GM23338 (cell line): ENCODE results near the gene KCNMB2. TPM values are rescaled to one million over a fixed set of nuclear protein-coding genes. Genes with fewer than 3 reads are reported as not detected.

Experiments
- ATAC-seq: fragments of 200-7000 bp; cut with Tn5 transposase; 3 replicates; pipeline ENCODE4 v1.9.1; 2020
- DNase-seq: peaks from one replicate; pipeline ENCODE4 v3.0.0-alpha.2; 2015; ENCODE audit warnings: low spot score
- H2AFZ ChIP-seq: fragments of 200-600 bp; sonication (generic); 2 replicates; pipeline ENCODE4 v1.8.0; 2016; ENCODE audit warnings: antibody characterized with exemption, mild to moderate bottlenecking, moderate library complexity
- H3F3A ChIP-seq: fragments of 200-600 bp; sonication (generic); replicated peaks from 2 replicates; pipeline ENCODE4 v1.8.0; 2017; ENCODE audit warnings: antibody characterized with exemption, mixed run types, low read depth
- H3K27ac ChIP-seq: fragments of 200-600 bp; sonication (generic); 2 replicates; pipeline ENCODE4 v1.6.1; 2016; ENCODE audit warnings: low read depth
- H3K27me3 ChIP-seq: fragments of 200-600 bp; sonication (generic); 2 replicates; pipeline ENCODE4 v1.8.0; 2016; ENCODE audit warnings: mild to moderate bottlenecking, mixed run types, moderate library complexity; ENCODE audit not compliant: insufficient read depth
- H3K36me3 ChIP-seq: fragments of 200-600 bp; sonication (generic); 2 replicates; pipeline ENCODE4 v1.8.0; 2016; ENCODE audit warnings: mild to moderate bottlenecking; ENCODE audit not compliant: insufficient read depth
- H3K4me1 ChIP-seq: fragments of 200-600 bp; sonication (generic); 2 replicates; pipeline ENCODE4 v1.8.0; 2016; ENCODE audit warnings: mild to moderate bottlenecking, moderate library complexity; ENCODE audit not compliant: insufficient read depth
- H3K4me2 ChIP-seq: fragments of 200-600 bp; sonication (generic); 2 replicates; pipeline ENCODE4 v1.7.1; 2017; ENCODE audit warnings: mixed run types
- H3K4me3 ChIP-seq: fragments of 200-600 bp; sonication (generic); 2 replicates; pipeline ENCODE4 v1.6.1; 2016; ENCODE audit warnings: mixed run types
- H3K79me2 ChIP-seq: fragments of 200-600 bp; sonication (generic); replicated peaks from 2 replicates; pipeline ENCODE4 v1.8.0; 2017; ENCODE audit warnings: mild to moderate bottlenecking; ENCODE audit not compliant: insufficient read depth
- H3K9me2 ChIP-seq: fragments of 200-600 bp; sonication (generic); 2 replicates; pipeline ENCODE4 v1.8.0; 2017; ENCODE audit not compliant: insufficient read depth
- H4K20me1 ChIP-seq: fragments of 200-600 bp; sonication (generic); replicated peaks from 2 replicates; pipeline ENCODE4 v1.8.0; 2017; ENCODE audit warnings: mild to moderate bottlenecking; ENCODE audit not compliant: insufficient read depth
- H3K27ac Mint-ChIP-seq: 2 replicates; pipeline ENCODE4 v1.8.0; 2020; ENCODE audit warnings: inconsistent platforms, mild to moderate bottlenecking, moderate library complexity, mixed read lengths
- H3K27me3 Mint-ChIP-seq: 3 replicates; pipeline ENCODE4 v1.8.0; 2022; ENCODE audit warnings: low read depth, mild to moderate bottlenecking, moderate library complexity, mixed read lengths, inconsistent platforms; ENCODE audit not compliant: insufficient read depth, poor library complexity
- H3K36me3 Mint-ChIP-seq: 3 replicates; pipeline ENCODE4 v1.8.0; 2021; ENCODE audit warnings: low read depth, mild to moderate bottlenecking, inconsistent platforms, moderate library complexity, mixed read lengths
- H3K4me1 Mint-ChIP-seq: 3 replicates; pipeline ENCODE4 v1.8.0; 2020; ENCODE audit warnings: mild to moderate bottlenecking, inconsistent platforms, mixed read lengths
- H3K4me3 Mint-ChIP-seq: 3 replicates; pipeline ENCODE4 v1.8.0; 2021; ENCODE audit warnings: moderate library complexity, mild to moderate bottlenecking, inconsistent platforms, mixed read lengths
- H3K9me3 Mint-ChIP-seq: 3 replicates; pipeline ENCODE4 v1.8.0; 2020; ENCODE audit warnings: moderate library complexity, mild to moderate bottlenecking, inconsistent platforms, mixed read lengths
- CREB1 ChIP-seq: fragments of 250-450 bp; sonication (Bioruptor Pico); IDR thresholded peaks from 2 replicates; pipeline ENCODE4 v1.5.0; 2020; ENCODE audit warnings: low read depth, mild to moderate bottlenecking, moderate library complexity
- CTCF ChIP-seq, 2 experiments: fragments of 200-600 bp in 1 of 2; sonication (generic) in 1 of 2; conservative IDR thresholded peaks; 2 replicates each; pipeline versions ENCODE4 v1.5.1 to v1.6.1; 2016 to 2017; ENCODE audit warnings: antibody characterized with exemption in 2 of 2, low read depth in 2 of 2, mild to moderate bottlenecking in 2 of 2, moderate library complexity in 1 of 2
- ETS1 ChIP-seq: IDR thresholded peaks from 2 replicates; pipeline ENCODE4 v1.6.1; 2016; ENCODE audit warnings: antibody characterized with exemption
- EZH2 ChIP-seq: fragments of 200-600 bp; sonication (generic); IDR thresholded peaks from one replicate; pipeline ENCODE4 v1.8.0; 2017; ENCODE audit warnings: antibody characterized with exemption, mild to moderate bottlenecking, low read depth; ENCODE audit not compliant: unreplicated experiment
- EZH2phosphoT487 ChIP-seq: fragments of 200-600 bp; sonication (generic); IDR thresholded peaks from one replicate; pipeline ENCODE4 v1.8.1; 2018; ENCODE audit warnings: antibody characterized with exemption; ENCODE audit not compliant: unreplicated experiment
- JUNB ChIP-seq: IDR thresholded peaks from one replicate; pipeline ENCODE4 v1.6.1; 2016; ENCODE audit warnings: antibody characterized with exemption; ENCODE audit not compliant: unreplicated experiment
- NANOG ChIP-seq: IDR thresholded peaks from 2 replicates; pipeline ENCODE4 v1.6.1; 2016; ENCODE audit warnings: antibody characterized with exemption, borderline replicate concordance
- POLR2AphosphoS5 ChIP-seq: IDR thresholded peaks from 2 replicates; pipeline ENCODE4 v1.6.1; 2016; ENCODE audit warnings: antibody characterized with exemption, low read depth
- REST ChIP-seq: IDR thresholded peaks from one replicate; pipeline ENCODE4 v1.6.1; 2018; ENCODE audit warnings: antibody characterized with exemption; ENCODE audit not compliant: unreplicated experiment
- STAT1 ChIP-seq: IDR thresholded peaks from one replicate; pipeline ENCODE4 v1.6.1; 2016; ENCODE audit warnings: antibody characterized with exemption; ENCODE audit not compliant: unreplicated experiment
- ZNF114 ChIP-seq: fragments of 250-450 bp; sonication (Bioruptor Pico); IDR thresholded peaks from 2 replicates; pipeline ENCODE4 v1.5.0; 2020; ENCODE audit warnings: mild to moderate bottlenecking, moderate library complexity
- ZNF331 ChIP-seq: fragments of 250-450 bp; sonication (Bioruptor Pico); IDR thresholded peaks from 2 replicates; pipeline ENCODE4 v1.5.0; 2020; ENCODE audit warnings: low read depth, mild to moderate bottlenecking, moderate library complexity
- ZNF462 ChIP-seq: fragments of 250-450 bp; sonication (Bioruptor Pico); IDR thresholded peaks from 2 replicates; pipeline ENCODE4 v1.5.0; 2020; ENCODE audit warnings: mild to moderate bottlenecking, moderate library complexity
- polyA plus RNA-seq: library from polyadenylated mRNA; unstranded; fragments of >200 nt; fragmentation: Nextera tagmentation; extraction: Ambion mirVana; gene quantifications from 2 replicates; pipeline ENCODE4 v1.2.1, GENCODE V29; 2016
- total RNA-seq: library from RNA; depleted of rRNA; stranded (reverse); fragments of >200 nt; shearing (Covaris generic); gene quantifications from 2 replicates; pipeline ENCODE4 v1.2.3, GENCODE V29; 2014

Gene KCNMB2
- total and polyA plus RNA-seq, 2 experiments from 2014 or later = 0.53 TPM; not detected in 1

GRCh38 chr3:178676077-178676476 lies 139.8 kb downstream of the KCNMB2 start:
- Histone ChIP-seq H3K79me2 (no peaks in the 10 kb centered on the region), H3K27me3 (no peaks in the 10 kb centered on the region), H3F3A (no peaks in the 10 kb centered on the region), H3K9me2 (no peaks in the 10 kb centered on the region), H4K20me1 (no peaks in the 10 kb centered on the region; the same call in 1 of the 2 replicates), H3K4me1 (no peaks in the 10 kb centered on the region), H3K27ac (no peak overlapping the region), H3K4me3 (no peak overlapping the region), H2AFZ (no peak overlapping the region), H3K4me2 (no peak overlapping the region), H3K36me3 (no peaks in the 10 kb centered on the region)
- peaks cover 2% of the 10 kb centered on the region for H3K27me3 Mint-ChIP-seq
- TF ChIP-seq STAT1 (no peak), POLR2AphosphoS5 (no peak), ZNF114 (CRISPR knock-in tag) (no peak), ZNF462 (CRISPR knock-in tag) (no peak), ETS1 (no peak), ZNF331 (CRISPR knock-in tag) (no peak), JUNB (no peak), NANOG (no peak), EZH2phosphoT487 (no peak), CREB1 (no peak), CTCF (conservative IDR thresholded peaks at IDR 0.05; ENCODE audit: low read depth in 2 of 2) (no peak), EZH2 (no peak), REST (no peak)
- no peaks in the 10 kb centered on the region for H3K9me3 Mint-ChIP-seq
- DNase-seq = no peak
- no peak overlapping the region for H3K27ac Mint-ChIP-seq
- H3K4me3 Mint-ChIP-seq = no peak overlapping the region
- ATAC-seq = no peak
- no peaks in the 10 kb centered on the region for H3K36me3 Mint-ChIP-seq
- H3K4me1 Mint-ChIP-seq = no peaks in the 10 kb centered on the region; the same call in 2 of the 3 replicates
